Measurements from ENCODE around the gene CLCN3. TPM values are rescaled to one million over a fixed set of nuclear protein-coding genes. Genes with fewer than 3 reads are reported as not detected.

Gene CLCN3
- total RNA-seq, 3 donors from 2014 or later = 68.2 to 127 (median 125) TPM

GRCh38 chr4:169663402-169663801 lies 43.0 kb downstream of the CLCN3 start:
- no peaks in the 10 kb centered on the region for H3K9me3 ChIP-seq
- H3K36me3 ChIP-seq (ENCODE audit: low read depth) = no peaks in the 10 kb centered on the region
- intact Hi-C loops (cut with DNase I, micrococcal nuclease) = no loop called here
- peaks cover 25% of the 10 kb centered on the region for H3K4me1 ChIP-seq (ENCODE audit: low read depth)
- no peak for TF ChIP-seq CTCF (IDR thresholded peaks at IDR 0.05)
- no peak overlapping the region for H3K4me3 ChIP-seq
- no peak for ATAC-seq
- no peak for DNase-seq

- DNase-seq (no peak), ATAC-seq (peak; percentile 72)
Observed at GRCh38 chr4:169663831-169664230, 43.5 kb downstream of the CLCN3 start.

GRCh38 chr4:169664615-169665014 lies 44.2 kb downstream of the CLCN3 start:
- intact Hi-C loops (cut with DNase I, micrococcal nuclease) = no loop called here
- ATAC-seq (no peak), DNase-seq (no peak)
- peaks cover 26% of the 10 kb centered on the region for H3K4me1 ChIP-seq (ENCODE audit: low read depth)
- H3K9me3 ChIP-seq = no peaks in the 10 kb centered on the region
- no peak for TF ChIP-seq CTCF (IDR thresholded peaks at IDR 0.05)
- no peaks in the 10 kb centered on the region for H3K36me3 ChIP-seq (ENCODE audit: low read depth)
- no peak overlapping the region for H3K4me3 ChIP-seq

More at GRCh38 chr4:169663831-169664230, 43.5 kb downstream of the CLCN3 start:
- intact Hi-C loops (cut with DNase I, micrococcal nuclease) = no loop called here
- peaks cover 29% of the 10 kb centered on the region for H3K4me1 ChIP-seq (ENCODE audit: low read depth)
- no peaks in the 10 kb centered on the region for H3K9me3 ChIP-seq
- no peak overlapping the region for H3K4me3 ChIP-seq
- no peaks in the 10 kb centered on the region for H3K36me3 ChIP-seq (ENCODE audit: low read depth)
- no peak for TF ChIP-seq CTCF (IDR thresholded peaks at IDR 0.05)

GRCh38 chr4:169665046-169665737 lies 44.8 kb downstream of the CLCN3 start:
- intact Hi-C loops (cut with DNase I, micrococcal nuclease) = no loop called here
- DNase-seq (no peak), ATAC-seq (no peak)
- H3K9me3 ChIP-seq = no peaks in the 10 kb centered on the region
- peaks cover 26% of the 10 kb centered on the region for H3K4me1 ChIP-seq (ENCODE audit: low read depth)
- H3K36me3 ChIP-seq (ENCODE audit: low read depth) = no peaks in the 10 kb centered on the region
- no peak for TF ChIP-seq CTCF (IDR thresholded peaks at IDR 0.05)
- H3K4me3 ChIP-seq = no peak overlapping the region

- no peak for TF ChIP-seq CTCF (IDR thresholded peaks at IDR 0.05)
- intact Hi-C loops (cut with DNase I, micrococcal nuclease) = no loop called here
- Histone ChIP-seq H3K9me3 (no peaks in the 10 kb centered on the region), H3K4me3 (no peak overlapping the region), H3K4me1 (ENCODE audit: low read depth) (peaks cover 26% of the 10 kb centered on the region), H3K36me3 (ENCODE audit: low read depth) (no peaks in the 10 kb centered on the region)
- DNase-seq (no peak), ATAC-seq (peak; percentile 62)
Observed at GRCh38 chr4:169668069-169668721, 47.8 kb downstream of the CLCN3 start.
